Mesothelial cell of epicardium (in vitro differentiated cells): ENCODE data around the gene CALCOCO1. TPM values are rescaled to one million over a fixed set of nuclear protein-coding genes. Genes with fewer than 3 reads are reported as not detected.

Experiments
- DNase-seq, 2 experiments: peaks; one replicate each; pipeline ENCODE4 v3.0.0; 2021; ENCODE audit warnings: low spot score in 2 of 2; ENCODE audit not compliant: unreplicated experiment in 2 of 2
- H3K27ac Mint-ChIP-seq: 2 replicates; pipeline ENCODE4 v1.8.0; 2021; ENCODE audit warnings: mixed read lengths
- H3K27me3 Mint-ChIP-seq: 2 replicates; pipeline ENCODE4 v1.8.0; 2021; ENCODE audit warnings: low read depth, mixed read lengths
- H3K36me3 Mint-ChIP-seq: 2 replicates; pipeline ENCODE4 v1.8.0; 2021; ENCODE audit warnings: mixed read lengths
- H3K4me1 Mint-ChIP-seq: 2 replicates; pipeline ENCODE4 v1.8.0; 2021; ENCODE audit warnings: mixed read lengths
- H3K4me3 Mint-ChIP-seq: 2 replicates; pipeline ENCODE4 v1.8.0; 2021; ENCODE audit warnings: mild to moderate bottlenecking, moderate library complexity, mixed read lengths
- H3K9me3 Mint-ChIP-seq: 2 replicates; pipeline ENCODE4 v1.8.0; 2021; ENCODE audit warnings: mixed read lengths
- total RNA-seq: library from RNA; stranded (reverse); gene quantifications from 3 replicates; pipeline ENCODE4 v1.2.1, GENCODE V29; 2021
- TF ChIP-seq, protein P1 (sequence below): fragments of 200-600 bp; sonication (generic); IDR thresholded peaks from one replicate; pipeline ENCODE4 v1.5.0; 2021; ENCODE audit warnings: antibody characterized with exemption; ENCODE audit not compliant: unreplicated experiment

Gene CALCOCO1
- total RNA-seq, 1 donor from 2014 or later: 130 TPM

DNA sequence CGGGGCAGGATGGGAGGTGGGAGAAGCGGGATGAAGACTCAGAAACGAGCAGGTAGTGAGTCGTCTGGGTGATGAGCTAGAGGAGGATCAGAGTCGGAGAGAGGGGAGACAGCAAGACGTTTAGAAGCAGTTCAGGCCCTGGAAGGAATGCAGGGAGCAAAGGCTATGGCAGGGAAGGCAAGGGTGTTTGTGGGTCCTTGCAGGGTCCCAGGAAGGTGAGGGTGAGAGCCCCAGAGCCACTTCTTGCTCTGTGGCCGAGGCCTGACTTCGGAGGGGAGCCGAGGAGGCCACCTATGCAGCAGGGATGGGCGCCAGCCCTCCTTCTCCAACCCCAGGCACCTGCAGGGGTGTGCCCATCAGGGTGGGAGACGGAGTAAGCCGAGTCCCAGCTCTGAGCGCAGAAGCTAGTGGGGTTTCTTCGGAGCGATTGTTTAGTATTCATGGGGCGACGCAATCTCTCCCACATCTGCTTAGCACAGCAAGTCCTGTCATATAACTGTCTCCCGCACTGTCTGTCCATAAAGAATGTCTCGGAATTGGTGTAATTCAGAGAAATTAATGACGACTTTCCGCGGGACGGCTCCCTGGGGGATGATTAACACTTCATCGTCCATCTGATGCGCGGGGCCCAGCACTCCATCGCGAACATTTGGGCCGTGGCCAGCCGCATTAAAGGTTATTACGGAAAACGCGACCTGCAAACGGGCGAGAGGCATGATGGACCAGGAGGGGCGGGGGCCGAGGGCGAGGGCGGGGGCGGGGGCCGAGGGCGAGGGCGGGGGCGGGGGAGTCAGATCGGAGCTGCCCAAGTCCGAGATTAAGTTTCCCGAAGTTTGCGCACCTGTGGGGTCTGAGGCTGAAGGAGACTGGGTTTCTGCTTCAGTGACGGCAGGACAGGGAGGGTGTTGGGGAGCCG lies 12.2 kb upstream of the CALCOCO1 start:
- Mint-ChIP-seq H3K27ac (no peak overlapping the region), H3K27me3 (peaks cover 1% of the 10 kb centered on the region), H3K4me3 (peak overlapping the region; percentile 54), H3K4me1 (peaks cover 17% of the 10 kb centered on the region), H3K36me3 (no peaks in the 10 kb centered on the region), H3K9me3 (no peaks in the 10 kb centered on the region)
- TF ChIP-seq, protein P1, sequence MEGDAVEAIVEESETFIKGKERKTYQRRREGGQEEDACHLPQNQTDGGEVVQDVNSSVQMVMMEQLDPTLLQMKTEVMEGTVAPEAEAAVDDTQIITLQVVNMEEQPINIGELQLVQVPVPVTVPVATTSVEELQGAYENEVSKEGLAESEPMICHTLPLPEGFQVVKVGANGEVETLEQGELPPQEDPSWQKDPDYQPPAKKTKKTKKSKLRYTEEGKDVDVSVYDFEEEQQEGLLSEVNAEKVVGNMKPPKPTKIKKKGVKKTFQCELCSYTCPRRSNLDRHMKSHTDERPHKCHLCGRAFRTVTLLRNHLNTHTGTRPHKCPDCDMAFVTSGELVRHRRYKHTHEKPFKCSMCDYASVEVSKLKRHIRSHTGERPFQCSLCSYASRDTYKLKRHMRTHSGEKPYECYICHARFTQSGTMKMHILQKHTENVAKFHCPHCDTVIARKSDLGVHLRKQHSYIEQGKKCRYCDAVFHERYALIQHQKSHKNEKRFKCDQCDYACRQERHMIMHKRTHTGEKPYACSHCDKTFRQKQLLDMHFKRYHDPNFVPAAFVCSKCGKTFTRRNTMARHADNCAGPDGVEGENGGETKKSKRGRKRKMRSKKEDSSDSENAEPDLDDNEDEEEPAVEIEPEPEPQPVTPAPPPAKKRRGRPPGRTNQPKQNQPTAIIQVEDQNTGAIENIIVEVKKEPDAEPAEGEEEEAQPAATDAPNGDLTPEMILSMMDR: no peak
- no peak for DNase-seq

DNA sequence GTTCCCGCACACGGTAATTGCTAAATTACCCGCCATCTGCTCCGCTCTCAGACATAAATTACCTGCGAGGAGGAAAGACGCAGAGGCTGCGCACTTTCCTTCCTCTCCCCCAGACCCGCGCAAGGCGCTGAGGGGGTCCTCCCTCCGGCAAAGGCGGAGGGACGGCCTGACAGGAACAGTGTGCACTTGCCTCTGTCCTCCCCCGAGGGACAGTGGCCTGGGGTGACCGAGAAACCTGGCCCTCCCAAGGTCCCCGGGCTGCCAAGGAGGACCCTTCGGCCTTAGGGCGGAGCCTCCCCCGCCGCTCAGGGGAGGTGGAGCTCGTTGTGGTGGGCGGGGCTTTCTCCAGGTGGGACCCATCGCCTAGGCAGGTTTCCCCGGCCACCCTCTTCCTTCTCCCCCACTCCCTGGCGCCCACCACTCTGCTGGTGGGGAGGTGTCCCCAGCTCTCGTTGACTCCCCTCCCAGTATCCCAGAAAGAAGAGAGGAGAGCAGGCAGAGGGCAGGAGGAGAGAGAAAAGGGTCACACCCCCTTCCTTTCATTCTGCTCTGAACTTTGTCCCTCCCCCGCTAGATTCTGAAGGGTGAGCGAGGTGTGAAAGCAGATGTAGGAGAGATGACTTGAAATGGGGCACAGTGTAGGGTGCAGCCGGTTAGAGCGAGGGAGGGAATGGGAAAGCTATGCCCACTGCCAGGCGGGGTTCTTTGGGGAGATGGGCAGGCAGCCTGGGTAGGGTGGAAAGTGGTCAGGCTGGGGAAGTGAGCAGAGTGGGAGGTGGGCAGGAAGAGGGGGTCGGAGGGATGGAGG lies 11.4 kb upstream of the CALCOCO1 start:
- Mint-ChIP-seq H3K27me3 (peaks cover 8% of the 10 kb centered on the region), H3K4me3 (peak overlapping the region; percentile 61), H3K27ac (no peak overlapping the region), H3K36me3 (no peaks in the 10 kb centered on the region), H3K9me3 (no peaks in the 10 kb centered on the region), H3K4me1 (peaks cover 17% of the 10 kb centered on the region)
- DNase-seq: peak in 1 of 2 experiments; percentile 52
- TF ChIP-seq, protein P1: no peak

- H3K4me1 Mint-ChIP-seq: peaks cover 14% of the 10 kb centered on the region
- DNase-seq: no peak
- H3K27ac Mint-ChIP-seq: no peak overlapping the region
- peaks cover 14% of the 10 kb centered on the region for H3K27me3 Mint-ChIP-seq
- H3K9me3 Mint-ChIP-seq: no peaks in the 10 kb centered on the region
- TF ChIP-seq, protein P1: no peak
- no peaks in the 10 kb centered on the region for H3K36me3 Mint-ChIP-seq
- peak overlapping the region; percentile 61 for H3K4me3 Mint-ChIP-seq
Observed at GRCh38 chr12:53737951-53738405, 10.7 kb upstream of the CALCOCO1 start.

DNA sequence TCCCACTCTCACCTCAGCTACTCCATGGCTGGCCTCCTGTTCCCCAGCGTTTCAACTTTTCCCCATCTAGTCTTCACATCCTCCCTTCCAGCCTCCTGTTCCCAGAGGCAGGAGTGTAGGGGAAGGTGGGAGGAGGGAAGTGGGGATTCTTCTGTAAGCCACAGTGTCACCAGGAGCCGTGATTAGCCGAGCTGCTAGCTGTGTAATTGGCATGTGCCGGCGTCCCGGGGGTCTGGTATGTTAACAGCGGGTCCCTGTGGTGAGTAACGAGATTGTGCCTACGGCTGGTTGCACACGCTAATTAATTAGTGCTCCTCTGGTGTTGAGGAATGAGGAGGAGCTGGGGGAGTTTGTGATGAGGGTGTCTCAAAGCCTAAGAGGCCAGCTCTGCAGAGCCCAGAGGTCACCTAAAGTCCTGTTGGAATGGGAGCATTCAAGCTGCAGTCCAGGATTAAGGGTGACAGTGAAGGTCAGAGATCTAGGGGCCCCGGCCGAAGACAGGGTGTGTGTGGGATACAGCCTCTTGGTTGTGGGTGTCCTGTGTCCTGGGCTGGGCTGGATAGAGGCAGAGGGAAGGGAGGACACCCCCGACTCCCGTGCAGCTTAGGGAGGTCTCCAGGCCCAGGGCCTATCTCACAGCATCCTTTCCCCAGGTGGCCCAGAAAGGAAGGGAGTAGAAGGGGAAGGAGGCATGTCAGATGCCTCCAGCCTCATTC lies 10.0 kb upstream of the CALCOCO1 start:
- Mint-ChIP-seq H3K4me1 (peaks cover 14% of the 10 kb centered on the region), H3K36me3 (no peaks in the 10 kb centered on the region), H3K27me3 (peaks cover 19% of the 10 kb centered on the region), H3K9me3 (no peaks in the 10 kb centered on the region), H3K27ac (no peak overlapping the region), H3K4me3 (no peak overlapping the region)
- DNase-seq: no peak
- TF ChIP-seq, protein P1: no peak

DNA sequence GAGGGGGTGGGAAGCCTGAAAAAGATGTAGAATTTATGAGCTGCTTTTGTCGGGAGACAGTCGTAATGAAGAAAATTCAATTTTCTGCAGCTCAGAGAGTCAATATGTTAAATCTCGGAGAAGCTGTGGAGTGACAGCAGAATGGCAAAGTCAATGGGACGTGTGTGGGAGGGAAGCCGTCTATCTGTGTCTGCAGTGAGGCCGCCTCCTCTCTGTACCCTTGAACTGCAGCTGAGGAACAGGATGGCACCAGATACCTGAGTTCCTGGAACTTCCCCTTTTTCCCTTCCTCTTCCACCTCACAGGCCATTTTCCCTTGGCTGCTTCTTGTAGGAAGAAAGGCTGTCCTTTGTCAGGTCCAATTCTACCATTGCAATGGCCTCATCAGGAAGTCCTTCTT lies 9.3 kb upstream of the CALCOCO1 start:
- H3K36me3 Mint-ChIP-seq: no peaks in the 10 kb centered on the region
- no peak overlapping the region for H3K4me3 Mint-ChIP-seq
- peaks cover 14% of the 10 kb centered on the region for H3K4me1 Mint-ChIP-seq
- H3K27ac Mint-ChIP-seq: no peak overlapping the region
- TF ChIP-seq, protein P1: no peak
- no peak for DNase-seq
- no peaks in the 10 kb centered on the region for H3K9me3 Mint-ChIP-seq
- peaks cover 25% of the 10 kb centered on the region for H3K27me3 Mint-ChIP-seq
